Right lobe of liver (tissue), 6 donors: ENCODE measurements around the gene FTSJ1. TPM values are rescaled to one million over a fixed set of nuclear protein-coding genes. Genes with fewer than 3 reads are reported as not detected.

Source experiments
- ATAC-seq, 4 donors: fragments of 200-7000 bp; cut with Tn5 transposase; one replicate each; pipeline ENCODE4 v1.9.1; 2020; ENCODE audit warnings: mild to moderate bottlenecking in 4 of 4, moderate library complexity in 4 of 4
- DNase-seq, 3 donors: peaks; one replicate each; pipeline ENCODE4 v3.0.0-alpha.2; 2020
- H3K27ac ChIP-seq, 3 donors: fragments of 200-600 bp; one replicate each; pipeline ENCODE4 v1.8.0; 2022
- H3K27me3 ChIP-seq, 2 donors: fragments of 200-600 bp; one replicate each; pipeline ENCODE4 v1.8.0; 2022
- H3K36me3 ChIP-seq, 4 donors: fragments of 200-600 bp; sonication (generic) in 1 of 4; one replicate each; pipeline versions ENCODE4 v1.5.1 to v1.8.0; 2017 to 2022; ENCODE audit warnings: control low read depth in 1 of 4
- H3K4me1 ChIP-seq, 4 donors: fragments of 200-600 bp; sonication (generic) in 1 of 4; one replicate each; pipeline versions ENCODE4 v1.5.1 to v1.8.0; 2017 to 2022; ENCODE audit warnings: control low read depth in 1 of 4
- H3K4me3 ChIP-seq, 3 donors: fragments of 200-600 bp; one replicate each; pipeline ENCODE4 v1.8.0; 2022
- H3K9me3 ChIP-seq, 4 donors: fragments of 200-600 bp; sonication (generic) in 1 of 4; one replicate each; pipeline versions ENCODE4 v1.5.1 to v1.8.0; 2017 to 2022; ENCODE audit warnings: control low read depth in 1 of 4
- POLR2A ChIP-seq: fragments of 450-650 bp; IDR thresholded peaks from one replicate; pipeline ENCODE4 v1.6.1; 2017; ENCODE audit warnings: antibody characterized with exemption, mild to moderate bottlenecking
- WGBS: methylation state at CpG from one replicate; pipeline ENCODE4 v1.1.6; 2018; ENCODE audit warnings: low coverage, low lambda C conversion rate; ENCODE audit not compliant: insufficient coverage; ENCODE audit errors: missing lambda C conversion rate; 5-methylcytosine and 5-hydroxymethylcytosine counted together
- intact Hi-C, 2 donors: fragments of 100-400 bp; cut with DNase I; formaldehyde crosslinking; loops; one replicate each; pipeline versions ENCODE4 v1.11.2 to v1.14.1; 2022
- total RNA-seq, 6 experiments: library from RNA; depleted of rRNA in 2 of 6; stranded (reverse); fragments of >200 nt in 2 of 6; fragmentation: NEBNext Ultra II Directional in 3 of 6; extraction: Animal tissue kit (Norgen Biotek cat#: 25700) in 3 of 6; gene quantifications; one replicate each; pipeline versions ENCODE4 v1.1.0 to v1.2.4, GENCODE V29; 2016 to 2023
- TF ChIP-seq, protein P1 (sequence below), 4 donors: fragments of 200-600 bp in 3 of 4; fragments of 450-650 bp in 1 of 4; IDR thresholded peaks; one replicate each; pipeline versions ENCODE4 v1.5.1 to v1.8.0; 2016 to 2022; ENCODE audit warnings: antibody characterized with exemption in 4 of 4, mild to moderate bottlenecking in 2 of 4
- donor health status: DM: no; HTN: yes; CAD: no.
- donor health status: DM: no; HTN: no; CAD: no.
- donor health status: DM: no; HTN: no; CAD: no.
- donor health status: DM: no; HTN: yes; CAD: no.
- donor health status: DM: no; HTN: yes; CAD: no.

FTSJ1 gene
- total RNA-seq, 6 experiments from 2014 or later, result 9.9 to 30.4 (median 12.5) TPM

DNA sequence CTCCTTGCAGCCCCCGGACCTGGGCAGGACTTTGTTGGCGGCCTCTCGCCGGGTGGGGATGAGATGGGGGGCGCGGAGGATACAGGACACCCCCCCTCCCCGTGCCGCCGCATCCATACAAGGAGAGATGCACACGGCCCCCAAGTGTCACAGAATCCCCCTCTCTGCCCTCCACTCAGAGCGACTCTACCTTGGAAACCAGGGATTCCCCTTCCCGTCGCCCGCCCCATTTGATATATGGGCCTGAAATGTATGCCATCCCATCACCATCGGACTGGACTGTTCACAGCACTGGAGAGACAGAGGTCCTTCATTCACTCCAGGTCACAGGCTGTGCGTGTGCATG lies 33.2 kb downstream of the FTSJ1 start:
- Histone ChIP-seq H3K36me3 (no peaks in the 10 kb centered on the region), H3K4me3 (peak overlapping the region; percentile 49 to 67 (median 65)), H3K27ac (peak overlapping the region in 1 of 3 donors; percentile 11), H3K4me1 (no peaks in the 10 kb centered on the region), H3K27me3 (no peaks in the 10 kb centered on the region), H3K9me3 (no peaks in the 10 kb centered on the region)
- TF ChIP-seq POLR2A, result no peak
- TF ChIP-seq, protein P1, sequence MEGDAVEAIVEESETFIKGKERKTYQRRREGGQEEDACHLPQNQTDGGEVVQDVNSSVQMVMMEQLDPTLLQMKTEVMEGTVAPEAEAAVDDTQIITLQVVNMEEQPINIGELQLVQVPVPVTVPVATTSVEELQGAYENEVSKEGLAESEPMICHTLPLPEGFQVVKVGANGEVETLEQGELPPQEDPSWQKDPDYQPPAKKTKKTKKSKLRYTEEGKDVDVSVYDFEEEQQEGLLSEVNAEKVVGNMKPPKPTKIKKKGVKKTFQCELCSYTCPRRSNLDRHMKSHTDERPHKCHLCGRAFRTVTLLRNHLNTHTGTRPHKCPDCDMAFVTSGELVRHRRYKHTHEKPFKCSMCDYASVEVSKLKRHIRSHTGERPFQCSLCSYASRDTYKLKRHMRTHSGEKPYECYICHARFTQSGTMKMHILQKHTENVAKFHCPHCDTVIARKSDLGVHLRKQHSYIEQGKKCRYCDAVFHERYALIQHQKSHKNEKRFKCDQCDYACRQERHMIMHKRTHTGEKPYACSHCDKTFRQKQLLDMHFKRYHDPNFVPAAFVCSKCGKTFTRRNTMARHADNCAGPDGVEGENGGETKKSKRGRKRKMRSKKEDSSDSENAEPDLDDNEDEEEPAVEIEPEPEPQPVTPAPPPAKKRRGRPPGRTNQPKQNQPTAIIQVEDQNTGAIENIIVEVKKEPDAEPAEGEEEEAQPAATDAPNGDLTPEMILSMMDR (IDR thresholded peaks at IDR 0.05), result no peak
- no peak for ATAC-seq
- 53% methylated on average over 4 of the region's 16 CpGs for WGBS
- no peak for DNase-seq
- intact Hi-C loops, result no loop called here

DNA sequence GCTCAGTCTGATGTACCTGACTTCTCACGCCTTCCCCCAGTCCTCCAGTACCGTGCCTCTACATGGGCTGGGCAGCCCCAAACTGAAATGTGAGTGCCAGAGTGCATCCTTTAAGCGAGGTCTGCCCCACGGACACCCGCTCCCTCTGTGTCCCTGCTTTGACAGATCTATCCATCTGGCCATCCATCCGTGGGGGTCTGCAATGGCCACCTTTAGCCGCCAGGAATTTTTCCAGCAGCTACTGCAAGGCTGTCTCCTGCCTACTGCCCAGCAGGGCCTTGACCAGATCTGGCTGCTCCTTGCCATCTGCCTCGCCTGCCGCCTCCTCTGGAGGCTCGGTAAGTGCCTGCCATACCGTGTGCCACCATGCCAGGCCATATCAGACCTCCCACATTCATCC lies 33.6 kb downstream of the FTSJ1 start:
- TF ChIP-seq, protein P1 (IDR thresholded peaks at IDR 0.05), result no peak
- TF ChIP-seq POLR2A, result no peak
- 81% methylated on average over 6 of the region's 11 CpGs for WGBS
- DNase-seq, result no peak
- no peaks in the 10 kb centered on the region for H3K4me1 ChIP-seq
- intact Hi-C loops, result no loop called here
- H3K27ac ChIP-seq, result no peak overlapping the region
- no peak for ATAC-seq
- no peaks in the 10 kb centered on the region for H3K9me3 ChIP-seq
- H3K27me3 ChIP-seq, result no peaks in the 10 kb centered on the region
- peak overlapping the region in 2 of 3 donors; percentile 65 to 67 for H3K4me3 ChIP-seq
- no peaks in the 10 kb centered on the region for H3K36me3 ChIP-seq

DNA sequence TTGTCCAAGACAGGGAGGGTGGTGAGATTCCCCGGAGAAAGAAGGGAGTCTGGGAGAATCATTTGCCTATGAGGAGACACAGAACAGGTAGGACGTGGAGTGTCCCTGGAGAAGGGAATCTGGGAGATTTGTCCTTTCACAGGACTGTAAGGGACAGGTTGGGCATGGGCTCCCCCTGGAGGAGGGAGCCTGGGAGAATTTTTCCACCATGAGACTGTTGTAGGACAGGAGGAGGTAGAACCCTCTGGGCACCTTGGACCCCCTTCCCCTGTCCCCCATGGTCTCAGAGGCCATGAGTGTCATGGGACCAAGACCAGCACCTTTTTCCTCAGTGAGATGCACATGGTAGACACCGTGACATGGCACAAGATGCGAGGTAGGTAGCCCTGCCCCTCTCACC lies 35.6 kb downstream of the FTSJ1 start:
- peak; percentile 55 to 67 (median 58) for ATAC-seq
- no peak for DNase-seq
- Histone ChIP-seq H3K27ac (no peak overlapping the region), H3K9me3 (no peaks in the 10 kb centered on the region), H3K36me3 (no peaks in the 10 kb centered on the region), H3K27me3 (no peaks in the 10 kb centered on the region), H3K4me3 (no peak overlapping the region), H3K4me1 (no peaks in the 10 kb centered on the region)
- intact Hi-C loops, result no loop called here
- WGBS, result 36% methylated on average over 3 of the region's 4 CpGs
- TF ChIP-seq POLR2A, result no peak
- TF ChIP-seq, protein P1 (IDR thresholded peaks at IDR 0.05), result peak; percentile 21 to 49 (median 38)

DNA sequence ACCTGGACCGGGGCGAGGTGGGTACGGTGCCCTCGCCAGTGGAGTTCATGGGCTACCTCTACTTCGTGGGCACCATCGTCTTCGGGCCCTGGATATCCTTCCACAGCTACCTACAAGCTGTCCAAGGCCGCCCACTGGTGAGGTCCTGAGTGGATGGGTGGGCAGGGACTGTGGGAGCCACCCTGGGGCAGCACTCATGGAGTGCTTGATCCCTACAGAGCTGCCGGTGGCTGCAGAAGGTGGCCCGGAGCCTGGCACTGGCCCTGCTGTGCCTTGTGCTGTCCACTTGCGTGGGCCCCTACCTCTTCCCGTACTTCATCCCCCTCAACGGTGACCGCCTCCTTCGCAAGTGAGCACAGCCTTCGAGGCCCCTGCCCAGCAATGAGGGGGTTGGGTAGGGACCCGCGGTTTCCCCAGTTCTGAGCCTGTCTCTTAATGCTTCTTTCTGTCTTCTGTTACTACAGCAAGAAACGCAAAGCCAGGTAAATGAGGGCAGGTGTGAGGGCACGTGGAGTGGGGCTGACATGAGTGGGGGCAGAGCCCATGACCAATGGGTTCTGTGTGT lies 36.5 kb downstream of the FTSJ1 start:
- TF ChIP-seq, protein P1 (IDR thresholded peaks at IDR 0.05), result no peak
- no peak for TF ChIP-seq POLR2A
- intact Hi-C loops, result no loop called here
- no peaks in the 10 kb centered on the region for H3K4me1 ChIP-seq
- H3K27me3 ChIP-seq, result no peaks in the 10 kb centered on the region
- H3K9me3 ChIP-seq, result no peaks in the 10 kb centered on the region
- no peak overlapping the region for H3K27ac ChIP-seq
- ATAC-seq (no peak), DNase-seq (no peak)
- WGBS, result 75% methylated on average over 2 of the region's 20 CpGs
- H3K4me3 ChIP-seq, result no peak overlapping the region
- no peaks in the 10 kb centered on the region for H3K36me3 ChIP-seq

DNA sequence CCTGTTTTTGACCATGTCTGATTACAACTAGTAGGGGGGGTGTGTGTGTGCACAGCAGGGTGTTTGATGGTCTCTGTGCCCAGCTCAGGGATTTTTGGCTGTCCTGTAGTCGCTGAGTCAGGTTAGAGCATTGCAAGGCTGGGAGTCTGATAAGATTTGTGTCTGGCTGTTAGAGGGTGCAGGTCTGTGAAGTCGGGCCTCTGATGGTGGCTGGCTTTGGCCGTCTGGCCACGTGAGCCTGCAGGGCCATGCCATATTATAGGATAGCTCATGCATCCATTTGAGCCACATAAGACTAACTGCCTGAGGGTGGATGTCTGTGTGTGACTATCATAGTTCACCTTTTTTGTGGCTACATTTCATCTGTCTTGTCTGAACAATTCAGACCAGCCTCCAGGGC lies 37.7 kb downstream of the FTSJ1 start:
- intact Hi-C loops, result no loop called here
- Histone ChIP-seq H3K27me3 (no peaks in the 10 kb centered on the region), H3K4me1 (no peaks in the 10 kb centered on the region), H3K9me3 (no peaks in the 10 kb centered on the region), H3K36me3 (no peaks in the 10 kb centered on the region), H3K4me3 (no peak overlapping the region), H3K27ac (no peak overlapping the region)
- WGBS, result 67% methylated on average over 1 of the region's 4 CpGs
- DNase-seq, result no peak
- no peak for ATAC-seq
- TF ChIP-seq, protein P1 (IDR thresholded peaks at IDR 0.05), result no peak
- TF ChIP-seq POLR2A, result no peak
